HG03175 (cell line): Measurements from ENCODE around the gene AOPEP.

Experiments
- ATAC-seq: cut with Tn5 transposase; IDR thresholded peaks from one replicate; pipeline ENCODE4 v1.9.1; 2021; ENCODE audit warnings: mild to moderate bottlenecking, moderate library complexity; ENCODE audit not compliant: unreplicated experiment

Gene AOPEP

DNA sequence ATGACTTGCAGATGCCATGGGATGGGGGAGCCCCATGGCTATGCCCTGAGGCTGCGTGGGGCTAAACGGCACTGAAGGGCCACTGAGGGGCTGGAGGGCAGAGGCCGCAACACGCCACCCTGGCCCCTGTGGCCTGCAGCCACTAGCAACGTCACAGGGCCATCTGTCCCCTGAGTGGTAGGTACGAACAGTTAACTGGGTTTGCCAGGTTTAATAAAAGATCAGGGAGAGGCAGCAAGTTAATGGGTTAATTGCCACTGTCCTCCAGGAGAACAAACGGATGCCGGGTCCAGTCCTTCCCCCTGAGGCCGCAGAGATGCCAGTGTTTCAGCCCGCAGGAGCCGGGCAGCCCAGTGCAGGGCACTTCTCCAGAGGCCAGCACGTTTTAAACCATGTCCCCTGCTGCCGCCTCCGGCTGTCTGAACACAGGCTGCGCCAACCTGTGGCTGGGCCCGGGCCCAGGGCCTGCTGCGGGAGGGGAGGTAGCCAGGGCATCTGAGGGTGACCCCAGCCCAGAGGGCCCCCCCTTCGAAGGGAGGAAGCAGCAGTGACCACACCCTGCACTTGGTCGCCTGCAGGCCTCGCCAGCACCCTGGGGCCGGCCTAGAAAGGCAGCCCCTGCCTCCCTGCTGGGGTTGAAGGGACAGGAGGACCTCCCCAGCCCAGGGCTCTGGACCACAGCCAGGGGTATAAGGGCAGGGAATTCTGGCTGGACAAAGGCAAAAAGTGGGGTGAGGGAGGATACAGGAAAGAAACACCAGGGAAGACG is 363.7 kb downstream of the AOPEP start:
- ATAC-seq, result no peak

DNA sequence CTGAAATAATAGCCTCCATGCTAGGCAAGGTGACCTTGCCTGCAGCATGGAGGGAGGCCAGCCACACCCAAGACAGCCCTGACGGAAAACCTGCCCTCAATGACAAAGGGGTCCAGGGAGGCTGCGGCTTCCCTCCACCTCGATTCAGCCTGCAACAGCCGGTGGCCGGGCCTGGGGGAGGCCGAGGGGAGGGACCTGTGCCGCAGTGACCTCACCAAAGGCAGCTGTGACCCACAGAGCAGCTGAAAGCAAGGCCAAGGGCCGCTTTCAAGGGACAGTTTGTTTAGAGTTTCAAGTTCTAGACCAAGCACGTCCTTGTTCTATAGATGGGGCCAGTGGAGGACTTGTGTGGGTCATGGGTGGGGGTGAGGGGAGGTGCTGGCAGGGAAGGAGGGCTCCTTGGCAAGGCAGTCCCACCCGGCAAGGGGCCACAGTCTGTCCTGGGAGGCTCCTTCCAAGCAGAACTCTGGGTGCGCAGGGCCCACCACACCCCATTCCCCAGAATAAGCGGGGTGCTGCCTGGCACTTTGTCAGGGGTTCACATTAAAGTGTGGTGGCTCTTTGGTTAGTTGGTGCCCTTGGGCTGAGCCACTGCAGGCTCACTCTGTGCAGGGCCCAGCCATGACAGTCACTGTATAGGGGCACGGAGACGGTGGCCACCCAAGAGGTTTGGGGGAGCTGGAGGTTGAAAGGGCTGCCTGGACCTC is 364.5 kb downstream of the AOPEP start:
- no peak for ATAC-seq

DNA sequence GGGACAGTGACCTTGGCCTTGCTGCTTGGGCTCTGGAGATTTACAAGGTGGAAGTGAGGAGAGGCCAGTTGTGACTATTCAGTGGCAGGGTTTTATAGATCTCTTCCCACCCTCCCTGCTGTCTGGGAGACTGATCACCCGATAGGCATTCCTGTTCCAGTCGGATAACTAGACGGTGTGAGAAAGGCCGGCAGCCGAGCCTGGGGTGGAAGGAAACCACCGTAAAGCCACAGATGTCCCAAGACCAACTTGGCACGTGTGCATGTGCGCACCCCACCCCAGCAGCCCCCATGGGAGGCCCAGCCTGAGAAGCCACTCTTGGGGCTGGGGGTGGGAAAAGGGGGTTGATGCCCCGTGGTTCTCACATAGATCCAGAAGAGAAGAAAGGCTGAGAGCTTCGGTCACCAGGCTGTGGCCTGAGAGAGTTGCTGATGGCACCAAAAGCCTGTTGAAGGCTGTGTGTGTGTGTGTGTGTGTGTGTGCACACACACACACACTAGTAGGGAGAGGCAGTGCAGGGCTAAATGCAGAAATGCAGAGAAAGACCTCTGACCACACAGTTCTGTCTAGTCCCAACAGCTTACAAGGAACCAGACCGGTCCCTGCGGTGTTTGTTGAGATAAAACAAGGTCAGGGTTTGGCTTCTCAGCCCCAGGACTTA is 365.2 kb downstream of the AOPEP start:
- ATAC-seq, result no peak

DNA sequence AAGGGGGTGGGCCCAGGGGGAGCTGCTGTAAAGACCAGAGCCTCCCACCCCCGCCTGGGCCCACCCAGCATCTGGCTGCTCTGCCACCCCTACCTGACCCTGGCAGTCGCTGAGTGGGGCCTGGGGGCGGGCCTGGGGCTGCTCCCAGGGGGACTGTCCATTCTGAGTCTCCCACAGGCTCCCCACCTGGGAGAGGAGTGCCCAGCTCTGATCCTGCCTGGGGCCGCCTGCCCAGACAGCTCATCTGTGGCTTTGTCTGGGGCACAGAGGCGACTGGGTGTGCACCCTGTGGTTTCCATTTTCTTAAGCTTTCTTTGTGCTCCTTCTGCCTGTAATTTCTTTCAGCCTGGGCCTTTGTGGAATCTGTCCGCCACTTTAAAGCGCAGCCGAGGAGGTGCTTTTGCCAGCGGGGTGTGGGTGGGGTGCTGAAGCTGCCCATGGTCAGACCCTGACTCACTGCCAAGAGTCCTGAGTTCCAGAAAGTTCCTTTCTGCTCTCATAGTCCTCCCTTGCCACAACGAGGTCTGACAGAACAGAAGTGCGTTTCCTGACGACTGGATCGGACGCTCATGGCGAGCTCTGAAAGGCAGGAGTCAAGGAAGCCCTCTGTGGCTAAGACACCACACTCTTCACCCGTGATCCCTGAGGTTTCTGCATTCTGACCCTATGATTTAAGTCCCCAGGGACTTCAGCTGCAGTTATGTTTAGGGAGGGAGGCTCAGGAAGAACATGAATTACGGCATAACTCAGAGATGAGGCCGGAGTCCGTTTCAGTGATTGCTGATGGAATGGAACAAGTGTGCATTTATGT is 366.0 kb downstream of the AOPEP start:
- no peak for ATAC-seq

DNA sequence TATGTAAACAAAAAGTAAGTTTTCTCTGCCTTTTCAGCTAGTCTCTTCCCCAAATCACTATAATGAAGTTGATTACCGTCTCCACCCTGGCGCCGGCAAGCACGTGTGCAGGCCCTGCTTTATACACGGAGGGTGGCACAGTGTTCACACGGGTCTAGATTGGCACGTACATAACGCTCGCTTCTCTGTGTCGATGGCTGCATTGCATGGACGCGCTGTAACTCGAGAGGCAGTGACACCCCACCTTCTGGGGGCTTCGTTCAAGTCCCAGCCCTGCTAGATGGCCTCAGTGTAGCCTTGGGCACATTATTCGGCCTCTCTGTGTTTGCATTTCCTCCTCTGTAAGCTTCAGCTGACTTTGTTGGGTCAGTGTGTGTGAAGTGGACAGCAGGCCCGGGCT is 367.1 kb downstream of the AOPEP start:
- ATAC-seq, result no peak

DNA sequence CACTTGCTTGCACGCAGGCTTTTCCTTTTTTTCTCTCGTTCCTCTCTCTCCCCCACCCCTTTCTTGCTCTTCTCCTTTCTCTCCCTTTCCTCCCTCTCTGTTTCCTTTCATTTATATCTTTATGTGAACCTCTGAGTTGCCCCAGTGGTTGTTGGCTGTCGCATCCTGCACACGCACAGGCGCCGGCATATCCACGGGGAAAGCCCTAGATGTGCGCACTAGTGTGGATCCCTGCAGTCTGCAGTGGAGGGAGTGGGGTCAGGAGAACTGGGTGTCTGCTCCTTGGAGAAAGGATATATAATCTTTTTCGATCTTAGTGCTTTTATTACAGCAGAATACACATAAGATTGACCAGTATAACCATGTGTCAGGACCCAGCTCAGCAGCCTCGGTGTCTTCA is 367.5 kb downstream of the AOPEP start:
- ATAC-seq, result no peak

DNA sequence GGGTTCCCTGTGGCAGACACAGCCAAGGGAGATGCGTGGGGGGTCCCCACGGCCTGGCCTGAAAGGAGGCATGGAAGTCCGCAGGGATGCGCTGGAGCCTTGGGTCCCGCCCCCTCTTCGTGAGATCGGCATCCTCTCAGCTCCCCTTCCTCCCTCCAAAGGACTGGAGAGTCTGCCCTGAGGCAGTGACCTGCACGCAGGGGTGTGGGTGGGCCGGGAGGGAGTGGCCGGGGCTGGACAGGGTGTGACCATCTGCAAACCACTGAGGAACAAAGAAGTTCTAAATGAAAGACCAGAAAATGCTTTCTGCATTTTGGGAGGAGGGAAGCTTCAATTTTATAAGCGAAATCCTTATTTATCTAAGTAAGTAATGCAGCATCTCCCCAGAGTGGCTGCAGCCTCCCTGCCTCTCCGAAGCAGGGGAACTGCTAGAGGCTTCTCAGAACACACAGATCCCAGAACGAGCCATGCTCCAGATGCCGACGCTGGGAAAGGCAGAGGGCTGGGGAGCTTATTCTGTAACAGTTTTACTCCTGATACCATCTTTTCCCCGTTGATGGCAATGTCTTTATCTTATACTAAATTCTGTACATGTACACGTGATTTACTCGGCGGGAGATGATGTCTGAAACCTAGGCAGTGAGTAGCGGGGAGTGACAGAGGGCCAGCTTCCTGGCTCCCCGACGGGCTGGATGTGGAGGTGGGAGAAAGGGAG is 369.3 kb downstream of the AOPEP start:
- ATAC-seq, result no peak

DNA sequence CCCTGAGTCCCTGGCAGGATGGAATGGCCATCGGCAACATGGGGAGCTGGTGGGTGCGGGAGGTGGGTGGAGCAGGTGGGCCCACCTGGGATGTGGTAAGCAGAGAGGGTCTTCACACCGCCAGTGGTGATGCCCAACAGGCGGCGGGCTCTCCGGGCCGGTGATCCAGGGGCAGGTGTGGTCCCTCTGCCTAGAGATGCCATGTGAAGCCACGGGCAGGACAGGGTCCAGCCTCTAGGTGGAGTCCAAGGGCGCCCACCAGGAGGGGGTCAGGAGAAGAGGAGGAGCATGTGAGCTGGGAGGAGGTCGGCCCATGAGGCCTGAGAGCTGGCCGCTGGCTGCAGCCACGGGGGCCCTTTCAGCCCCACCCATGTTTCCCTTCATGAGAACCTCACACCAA is 369.9 kb downstream of the AOPEP start:
- ATAC-seq, result no peak

DNA sequence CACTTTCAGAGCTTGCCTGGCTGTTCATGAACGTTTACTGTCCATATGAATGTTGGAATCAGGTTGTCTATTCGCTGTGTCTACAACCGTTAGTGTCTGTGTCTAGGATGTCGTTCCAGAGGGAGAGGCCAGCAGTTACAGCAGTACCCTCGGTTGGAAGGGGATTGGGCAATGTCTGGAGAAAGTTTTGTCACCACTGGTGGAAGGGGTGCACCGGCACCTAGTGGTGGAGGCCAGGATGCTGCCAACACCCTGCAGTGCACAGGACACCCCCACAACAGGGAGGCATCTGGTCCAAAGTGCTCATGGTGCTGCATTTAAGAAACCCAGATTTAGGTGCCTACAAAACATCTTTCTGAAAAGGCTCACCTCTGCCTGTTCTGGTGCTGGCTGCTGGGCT is 370.3 kb downstream of the AOPEP start:
- no peak for ATAC-seq

DNA sequence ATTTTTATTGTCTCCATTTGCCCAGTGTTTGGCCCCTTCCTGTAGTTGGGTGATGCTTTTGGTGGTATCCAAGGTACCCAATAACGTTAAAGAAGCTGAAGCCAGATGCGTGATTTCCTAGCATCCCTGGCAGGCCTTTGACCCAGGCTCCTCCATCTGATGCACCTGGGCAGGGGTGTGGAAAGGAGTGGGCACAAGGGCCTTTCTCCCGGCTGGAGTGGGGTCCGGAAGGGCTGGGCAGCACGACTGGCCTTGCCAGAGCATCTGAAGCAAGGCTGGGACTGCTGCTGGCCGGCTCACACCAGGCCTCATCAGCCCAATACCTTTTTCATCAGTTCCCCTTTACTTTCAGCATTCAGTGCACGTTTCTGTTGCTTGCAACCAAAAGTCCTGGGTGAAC is 370.8 kb downstream of the AOPEP start:
- no peak for ATAC-seq

DNA sequence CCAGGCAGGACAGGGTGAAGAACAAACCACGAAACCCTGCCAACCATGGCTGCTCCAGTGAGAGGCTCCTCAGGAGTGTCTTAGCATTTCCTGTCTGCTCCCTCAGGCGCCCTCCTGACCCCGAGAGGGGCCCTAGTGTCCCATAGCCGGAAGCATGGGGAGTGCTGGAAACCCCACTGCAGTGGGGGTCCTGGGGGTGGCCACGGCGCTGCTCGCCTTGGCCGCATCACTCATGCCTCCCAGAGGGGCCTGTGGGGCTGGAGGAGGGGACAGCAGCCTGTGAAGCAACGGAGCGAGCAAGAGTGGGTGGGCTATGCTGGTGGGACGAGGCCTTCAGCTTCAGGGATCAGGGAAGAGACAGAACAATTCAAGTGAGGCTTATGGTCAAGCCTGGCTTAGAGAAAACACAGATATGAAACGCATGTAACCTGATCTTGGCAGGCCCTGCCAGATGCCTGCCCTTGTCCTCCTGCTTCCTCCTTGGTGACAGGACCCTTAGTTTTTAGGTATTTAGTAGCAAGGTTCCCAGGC is 372.0 kb downstream of the AOPEP start:
- no peak for ATAC-seq

DNA sequence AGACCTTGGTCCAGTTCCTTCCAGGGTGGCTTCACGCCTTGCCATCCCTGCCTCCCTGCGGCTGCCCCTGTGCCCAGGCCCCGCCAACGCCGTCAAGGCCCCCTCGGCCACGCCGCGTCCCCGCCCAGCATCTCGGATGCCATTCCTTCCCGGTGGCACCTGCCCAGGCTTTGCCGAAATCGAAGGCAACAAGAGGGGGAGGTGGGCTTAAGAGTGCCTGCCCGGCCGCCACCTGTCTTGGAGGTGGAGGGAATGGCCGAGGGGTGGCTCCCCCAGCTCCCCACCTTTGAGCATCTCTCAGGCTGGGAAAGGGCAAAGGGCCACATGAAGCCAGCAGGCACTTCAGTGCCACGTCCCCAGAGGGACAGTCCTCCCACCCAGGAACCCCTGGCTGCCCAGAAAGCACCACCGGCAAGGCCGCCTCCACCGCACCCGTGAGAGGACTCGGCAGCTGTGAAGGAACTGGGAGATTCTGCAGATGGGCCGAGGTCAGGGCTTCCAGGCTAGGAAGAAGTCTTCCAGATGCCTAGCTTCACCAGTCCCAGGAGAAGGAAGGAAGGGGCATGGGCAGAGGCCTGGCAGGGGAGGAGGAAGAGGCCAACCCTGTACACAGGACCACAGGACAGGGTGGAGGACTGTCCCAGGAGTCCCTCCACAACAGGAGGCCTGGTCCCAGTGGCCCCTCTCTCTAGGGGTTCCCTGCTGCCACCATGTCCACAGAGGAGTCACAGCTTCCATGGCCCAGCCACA is 373.0 kb downstream of the AOPEP start:
- ATAC-seq, result no peak

DNA sequence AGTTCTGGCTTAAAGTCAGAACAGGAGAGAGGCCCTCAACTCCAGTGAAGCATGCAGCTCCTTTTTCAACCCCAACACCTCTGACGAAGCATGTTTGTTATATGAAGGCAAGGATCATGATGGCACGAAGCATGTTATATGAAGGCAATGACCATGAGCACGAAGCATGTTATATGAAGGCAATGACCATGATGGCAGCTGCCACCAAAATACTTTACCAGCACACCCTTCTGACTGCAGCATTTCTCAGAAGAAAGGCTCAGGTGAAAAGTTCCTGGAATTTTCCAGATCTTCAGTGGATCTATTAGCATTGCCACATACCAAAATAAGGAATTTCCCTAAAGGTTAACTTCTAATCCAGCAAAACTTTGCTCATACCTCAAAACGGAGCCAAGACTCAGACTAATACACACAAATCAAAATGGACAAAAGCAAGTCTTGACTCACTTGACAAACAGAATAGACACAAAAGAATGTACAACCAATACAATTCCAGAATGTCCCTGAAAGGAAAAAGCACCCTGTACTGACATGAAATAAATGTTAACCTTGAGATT is 373.6 kb downstream of the AOPEP start:
- no peak for ATAC-seq

DNA sequence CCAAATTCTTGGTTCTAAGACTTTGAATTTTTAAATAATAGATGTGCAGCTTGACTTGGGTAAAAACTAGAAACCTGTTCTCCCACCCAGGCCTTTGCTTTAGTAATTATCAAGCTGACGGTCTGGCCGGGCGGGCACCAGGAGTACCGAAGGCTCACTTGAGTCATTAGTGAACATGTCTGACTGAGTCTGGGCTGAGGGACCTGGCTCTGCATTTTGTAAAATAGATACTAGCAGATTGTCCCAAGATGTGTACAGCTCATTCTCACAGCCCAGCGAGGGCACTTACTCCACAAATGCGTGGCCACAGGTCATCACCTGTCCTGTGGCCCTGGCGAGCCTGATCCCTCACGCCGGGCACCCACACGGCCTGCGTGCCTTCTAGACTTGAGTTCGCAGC is 374.8 kb downstream of the AOPEP start:
- ATAC-seq, result no peak

DNA sequence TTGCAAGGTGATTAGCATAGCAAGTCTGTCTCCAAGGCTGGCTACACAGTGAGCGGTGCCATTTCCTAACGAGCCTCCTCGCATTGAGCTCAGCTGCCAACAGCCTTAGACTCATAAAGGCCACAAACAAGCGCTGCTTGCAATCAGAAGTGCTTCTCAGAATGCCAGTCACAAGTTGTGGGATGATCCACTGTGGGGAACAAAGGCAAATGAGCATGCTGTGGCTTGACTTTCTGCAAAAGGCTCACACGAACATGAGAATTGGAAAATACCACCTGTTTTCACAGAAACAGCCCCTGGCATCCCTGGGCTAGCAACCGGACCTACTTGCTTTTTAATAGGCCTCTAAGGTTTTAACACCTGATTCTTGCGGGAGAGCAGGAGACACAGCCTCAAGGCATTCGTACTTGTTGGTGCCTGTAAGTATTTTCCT is 375.5 kb downstream of the AOPEP start:
- no peak for ATAC-seq

DNA sequence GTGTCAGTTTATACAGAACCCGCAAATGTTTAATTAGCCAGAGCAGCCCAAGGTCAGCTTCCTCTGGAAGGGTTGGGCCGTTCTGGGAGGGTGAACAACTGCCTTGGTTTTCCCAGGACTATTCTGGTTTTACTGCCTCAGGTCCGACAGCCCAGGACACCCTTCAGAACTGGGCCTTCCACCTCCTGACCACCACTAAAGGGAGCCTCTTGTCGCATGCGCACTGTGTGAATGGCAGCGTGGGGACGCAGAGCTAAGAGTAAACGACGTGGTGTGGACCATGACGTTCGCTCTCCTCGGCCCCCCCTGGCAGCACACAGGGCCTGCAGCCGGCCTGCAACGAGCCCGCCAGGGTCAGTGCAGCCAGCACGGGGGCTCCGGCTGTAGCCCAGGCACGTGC is 376.1 kb downstream of the AOPEP start:
- ATAC-seq, result no peak

DNA sequence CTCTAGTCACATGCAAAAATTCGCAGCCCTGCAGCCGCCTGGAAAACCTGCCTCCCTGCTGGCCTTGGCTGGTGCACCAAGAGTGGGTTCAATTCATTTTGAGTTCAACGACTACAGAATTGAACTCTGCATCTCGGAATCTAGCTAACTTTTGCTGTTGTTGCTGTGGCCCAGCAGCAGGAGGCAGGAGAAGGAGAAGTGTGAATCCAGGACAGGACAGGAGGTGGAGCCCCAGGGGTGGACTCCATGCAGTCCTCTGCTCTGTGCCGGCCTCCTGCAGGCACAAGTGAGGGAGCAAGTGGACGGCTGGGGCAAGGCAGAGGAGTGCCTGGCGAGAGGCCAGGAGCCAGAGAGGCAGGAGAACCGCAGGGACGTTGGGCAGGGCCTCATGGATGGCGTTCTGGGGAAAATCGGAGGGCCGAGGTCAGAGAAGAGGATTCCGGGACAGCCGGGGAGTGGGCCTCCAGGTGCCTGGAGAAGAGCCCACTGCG is 376.8 kb downstream of the AOPEP start:
- no peak for ATAC-seq

DNA sequence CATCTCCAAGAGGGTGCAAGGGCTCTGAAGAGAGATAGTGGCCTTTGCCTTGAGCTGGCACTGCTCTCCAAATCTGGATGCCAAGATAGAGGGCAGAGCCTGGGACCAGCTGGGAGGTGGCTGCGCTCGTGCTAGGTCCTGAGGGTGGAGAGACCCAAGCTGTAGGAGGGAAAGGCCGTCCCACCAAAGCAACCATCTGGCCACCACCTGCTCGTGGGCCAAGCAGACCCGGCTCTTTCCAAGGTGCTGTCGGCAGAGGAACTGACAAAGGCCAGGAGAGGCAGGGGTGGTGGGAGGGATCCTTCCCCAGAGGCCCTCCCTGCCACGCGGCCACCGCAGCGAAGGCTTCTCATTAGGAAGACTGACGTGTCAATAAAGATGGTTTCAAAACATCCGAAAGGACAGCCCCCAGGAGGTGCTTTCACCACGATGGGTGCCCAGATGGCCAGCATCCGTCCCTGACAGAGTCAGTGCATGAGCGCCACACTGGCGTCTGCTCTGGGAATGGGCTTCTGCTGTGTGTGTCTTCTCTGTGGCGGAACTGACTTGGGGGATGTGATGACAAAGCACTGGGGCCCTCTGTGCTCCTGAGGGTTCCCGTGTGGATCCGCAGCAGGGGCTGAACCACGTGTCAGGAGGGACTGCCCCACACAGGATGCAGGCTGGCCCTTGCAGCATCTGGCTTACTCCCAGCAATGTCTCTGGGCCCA is 377.5 kb downstream of the AOPEP start:
- no peak for ATAC-seq

DNA sequence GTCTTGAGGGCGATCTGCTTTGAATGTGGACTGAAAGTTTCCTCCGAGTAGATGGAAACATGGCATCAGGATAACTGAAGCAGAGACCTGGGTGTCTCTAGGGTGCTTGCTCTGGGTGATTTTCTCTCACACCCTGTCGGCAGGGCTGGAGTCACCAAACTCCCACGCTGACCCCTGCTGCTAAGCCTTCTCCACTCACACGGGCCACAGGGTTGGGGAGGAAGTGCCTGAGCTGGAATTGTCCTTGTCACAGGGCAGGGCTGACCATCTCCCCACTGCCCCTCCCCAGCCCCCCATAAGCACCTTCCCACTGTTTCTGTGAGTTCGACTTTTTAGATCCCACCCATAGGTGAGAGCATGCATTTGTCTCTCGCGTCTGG is 378.1 kb downstream of the AOPEP start:
- ATAC-seq, result no peak
